ENCODE data around the gene CHAT. TPM values are rescaled to one million over a fixed set of nuclear protein-coding genes. Genes with fewer than 3 reads are reported as not detected.

CHAT gene
- total and polyA plus RNA-seq, 2 experiments from 2014 or later: not detected

- H3K9me3 ChIP-seq (ENCODE audit: low read depth): no peaks in the 10 kb centered on the region
- DNase-seq: no peak
- no peaks in the 10 kb centered on the region for H3K79me2 ChIP-seq (ENCODE audit: insufficient read depth)
- no peak overlapping the region for H3K4me3 ChIP-seq
- no peaks in the 10 kb centered on the region for H3K9me2 ChIP-seq (ENCODE audit: insufficient read depth)
- no peaks in the 10 kb centered on the region for H3K36me3 ChIP-seq (ENCODE audit: low read depth)
- H3K27ac ChIP-seq: no peak overlapping the region
- WGBS, 2 experiments (ENCODE audit: low coverage in 1 of 2, low lambda C conversion rate in 2 of 2, missing lambda C conversion rate in 2 of 2): 62 to 75% methylated on average over 8 of the region's 8 CpGs
- H3K4me1 ChIP-seq (ENCODE audit: insufficient read depth): no peaks in the 10 kb centered on the region
- no peaks in the 10 kb centered on the region for H4K20me1 ChIP-seq (ENCODE audit: insufficient read depth)
- no peak overlapping the region for H3K4me2 ChIP-seq (ENCODE audit: unreplicated experiment)
- TF ChIP-seq EZH2phosphoT487 (IDR thresholded peaks at IDR 0.05; ENCODE audit: insufficient read depth, low read depth) (no peak), EZH2 (IDR thresholded peaks at IDR 0.05; ENCODE audit: insufficient read depth, poor library complexity, severe bottlenecking) (no peak)
- H2AFZ ChIP-seq: no peak overlapping the region
- H3F3A ChIP-seq (ENCODE audit: insufficient read depth): no peaks in the 10 kb centered on the region
- in situ Hi-C loops (cut with MboI): no loop called here
- H3K9ac ChIP-seq: no peak overlapping the region
- peaks cover 57% of the 10 kb centered on the region for H3K27me3 ChIP-seq (replicated peaks; ENCODE audit: insufficient read depth)
These were observed 31.6 kb downstream of the CHAT start for GRCh38 chr10:49645417-49645816.

- Histone ChIP-seq H4K20me1 (ENCODE audit: insufficient read depth) (no peaks in the 10 kb centered on the region), H3F3A (ENCODE audit: insufficient read depth) (no peaks in the 10 kb centered on the region), H3K9me2 (ENCODE audit: insufficient read depth) (no peaks in the 10 kb centered on the region), H3K79me2 (ENCODE audit: insufficient read depth) (no peaks in the 10 kb centered on the region), H3K4me1 (ENCODE audit: insufficient read depth) (no peaks in the 10 kb centered on the region), H3K27me3 (replicated peaks; ENCODE audit: insufficient read depth) (peaks cover 54% of the 10 kb centered on the region), H2AFZ (no peak overlapping the region), H3K9me3 (ENCODE audit: low read depth) (no peaks in the 10 kb centered on the region), H3K9ac (no peak overlapping the region), H3K4me2 (ENCODE audit: unreplicated experiment) (no peak overlapping the region), H3K4me3 (no peak overlapping the region), H3K27ac (no peak overlapping the region), H3K36me3 (ENCODE audit: low read depth) (no peaks in the 10 kb centered on the region)
- WGBS, 2 experiments (ENCODE audit: low coverage in 1 of 2, low lambda C conversion rate in 2 of 2, missing lambda C conversion rate in 2 of 2): 57 to 64% methylated on average over 19 to 22 of the region's 22 CpGs
- TF ChIP-seq EZH2 (IDR thresholded peaks at IDR 0.05; ENCODE audit: insufficient read depth, poor library complexity, severe bottlenecking): no peak
- TF ChIP-seq EZH2phosphoT487 (IDR thresholded peaks at IDR 0.05; ENCODE audit: insufficient read depth, low read depth): no peak
- no peak for DNase-seq
- in situ Hi-C loops (cut with MboI): no loop called here
These were observed 32.3 kb downstream of the CHAT start for GRCh38 chr10:49645871-49646870.

- Histone ChIP-seq H2AFZ (no peak overlapping the region), H3K27me3 (replicated peaks; ENCODE audit: insufficient read depth) (peaks cover 53% of the 10 kb centered on the region), H3F3A (ENCODE audit: insufficient read depth) (no peaks in the 10 kb centered on the region), H4K20me1 (ENCODE audit: insufficient read depth) (no peaks in the 10 kb centered on the region), H3K4me2 (ENCODE audit: unreplicated experiment) (no peak overlapping the region), H3K27ac (no peak overlapping the region), H3K9me2 (ENCODE audit: insufficient read depth) (no peaks in the 10 kb centered on the region), H3K4me3 (no peak overlapping the region), H3K9ac (no peak overlapping the region), H3K9me3 (ENCODE audit: low read depth) (no peaks in the 10 kb centered on the region), H3K36me3 (ENCODE audit: low read depth) (no peaks in the 10 kb centered on the region), H3K79me2 (ENCODE audit: insufficient read depth) (no peaks in the 10 kb centered on the region), H3K4me1 (ENCODE audit: insufficient read depth) (no peaks in the 10 kb centered on the region)
- 35 to 37% methylated on average over 4 of the region's 4 CpGs for WGBS, 2 experiments (ENCODE audit: low coverage in 1 of 2, low lambda C conversion rate in 2 of 2, missing lambda C conversion rate in 2 of 2)
- no peak for DNase-seq
- TF ChIP-seq EZH2 (IDR thresholded peaks at IDR 0.05; ENCODE audit: insufficient read depth, poor library complexity, severe bottlenecking): no peak
- no peak for TF ChIP-seq EZH2phosphoT487 (IDR thresholded peaks at IDR 0.05; ENCODE audit: insufficient read depth, low read depth)
- in situ Hi-C loops (cut with MboI): no loop called here
These were observed 33.7 kb downstream of the CHAT start for GRCh38 chr10:49647554-49647953.

- WGBS, 2 experiments (ENCODE audit: low coverage in 1 of 2, low lambda C conversion rate in 2 of 2, missing lambda C conversion rate in 2 of 2): 47 to 54% methylated on average over 17 to 18 of the region's 18 CpGs
These were observed 34.4 kb downstream of the CHAT start for GRCh38 chr10:49647985-49648795.

More at GRCh38 chr10:49647985-49648795, 34.4 kb downstream of the CHAT start:
- Histone ChIP-seq H3K9me2 (ENCODE audit: insufficient read depth) (no peaks in the 10 kb centered on the region), H3K4me1 (ENCODE audit: insufficient read depth) (no peaks in the 10 kb centered on the region), H3K36me3 (ENCODE audit: low read depth) (no peaks in the 10 kb centered on the region), H3F3A (ENCODE audit: insufficient read depth) (no peaks in the 10 kb centered on the region), H3K27ac (no peak overlapping the region), H3K9ac (no peak overlapping the region), H3K9me3 (ENCODE audit: low read depth) (no peaks in the 10 kb centered on the region), H3K27me3 (replicated peaks; ENCODE audit: insufficient read depth) (peaks cover 50% of the 10 kb centered on the region), H2AFZ (no peak overlapping the region), H3K4me3 (no peak overlapping the region), H3K4me2 (ENCODE audit: unreplicated experiment) (no peak overlapping the region), H4K20me1 (ENCODE audit: insufficient read depth) (no peaks in the 10 kb centered on the region), H3K79me2 (ENCODE audit: insufficient read depth) (no peaks in the 10 kb centered on the region)
- in situ Hi-C loops (cut with MboI): no loop called here
- no peak for DNase-seq
- TF ChIP-seq EZH2phosphoT487 (IDR thresholded peaks at IDR 0.05; ENCODE audit: insufficient read depth, low read depth) (no peak), EZH2 (IDR thresholded peaks at IDR 0.05; ENCODE audit: insufficient read depth, poor library complexity, severe bottlenecking) (no peak)
